ENCODE data around the gene ATP6AP1.

DNA sequence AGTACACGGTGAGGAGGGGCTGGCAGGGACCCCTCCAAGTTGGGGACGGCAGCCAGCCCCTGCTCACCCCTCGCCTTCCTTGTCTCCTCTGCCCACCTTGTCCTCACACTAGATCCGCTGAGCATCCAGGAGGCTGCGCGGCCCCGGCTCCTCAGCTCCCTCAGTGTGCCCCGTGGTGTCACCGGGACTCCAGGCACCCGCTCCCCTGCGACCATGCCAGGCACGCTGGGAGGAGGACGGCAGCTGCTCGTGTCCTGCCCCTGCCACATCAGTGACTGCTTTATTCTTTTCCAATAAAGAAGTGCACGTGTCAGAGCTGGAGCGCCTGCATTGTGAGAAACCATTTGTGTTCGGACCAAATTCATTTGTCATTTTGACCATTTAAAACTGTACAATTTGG, 21.8 kb downstream of the ATP6AP1 start:
- TF ChIP-seq, protein P1, sequence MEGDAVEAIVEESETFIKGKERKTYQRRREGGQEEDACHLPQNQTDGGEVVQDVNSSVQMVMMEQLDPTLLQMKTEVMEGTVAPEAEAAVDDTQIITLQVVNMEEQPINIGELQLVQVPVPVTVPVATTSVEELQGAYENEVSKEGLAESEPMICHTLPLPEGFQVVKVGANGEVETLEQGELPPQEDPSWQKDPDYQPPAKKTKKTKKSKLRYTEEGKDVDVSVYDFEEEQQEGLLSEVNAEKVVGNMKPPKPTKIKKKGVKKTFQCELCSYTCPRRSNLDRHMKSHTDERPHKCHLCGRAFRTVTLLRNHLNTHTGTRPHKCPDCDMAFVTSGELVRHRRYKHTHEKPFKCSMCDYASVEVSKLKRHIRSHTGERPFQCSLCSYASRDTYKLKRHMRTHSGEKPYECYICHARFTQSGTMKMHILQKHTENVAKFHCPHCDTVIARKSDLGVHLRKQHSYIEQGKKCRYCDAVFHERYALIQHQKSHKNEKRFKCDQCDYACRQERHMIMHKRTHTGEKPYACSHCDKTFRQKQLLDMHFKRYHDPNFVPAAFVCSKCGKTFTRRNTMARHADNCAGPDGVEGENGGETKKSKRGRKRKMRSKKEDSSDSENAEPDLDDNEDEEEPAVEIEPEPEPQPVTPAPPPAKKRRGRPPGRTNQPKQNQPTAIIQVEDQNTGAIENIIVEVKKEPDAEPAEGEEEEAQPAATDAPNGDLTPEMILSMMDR (IDR thresholded peaks at IDR 0.05; ENCODE audit: low read depth, low read length) = no peak
- no peak for TF ChIP-seq POLR2A (IDR thresholded peaks at IDR 0.05; ENCODE audit: extremely low read depth, insufficient read length)
- TF ChIP-seq MYC (IDR thresholded peaks at IDR 0.05; ENCODE audit: low read depth, low read length) = no peak
- no peak for TF ChIP-seq MAX (IDR thresholded peaks at IDR 0.05; ENCODE audit: low read depth, low read length)
